DOHH2 (cell line): Measurements from ENCODE around the gene SLC22A16.

Experiments
- H3F3A ChIP-seq: fragments of 200-600 bp; sonication (generic), shearing (Covaris generic); 2 replicates; pipeline ENCODE4 v1.6.0; 2016; ENCODE audit warnings: antibody characterized with exemption, mild to moderate bottlenecking; ENCODE audit not compliant: control insufficient read depth, insufficient read depth
- H3K27ac ChIP-seq: fragments of 200-600 bp; sonication (generic); 2 replicates; pipeline ENCODE4 v1.5.1; 2014; ENCODE audit warnings: low read depth, mild to moderate bottlenecking, low read length, moderate library complexity
- H3K27me3 ChIP-seq: fragments of 200-600 bp; sonication (generic); 2 replicates; pipeline ENCODE4 v1.6.1; 2014; ENCODE audit warnings: mild to moderate bottlenecking, low read length, mixed read lengths; ENCODE audit not compliant: control insufficient read depth
- H3K36me3 ChIP-seq: fragments of 200-600 bp; sonication (generic); 2 replicates; pipeline ENCODE4 v1.6.1; 2014; ENCODE audit warnings: mild to moderate bottlenecking, low read length, moderate library complexity, mixed read lengths; ENCODE audit not compliant: control insufficient read depth
- H3K4me1 ChIP-seq: fragments of 200-600 bp; sonication (generic); 2 replicates; pipeline ENCODE4 v1.6.1; 2014; ENCODE audit warnings: mild to moderate bottlenecking, low read length, mixed read lengths; ENCODE audit not compliant: control insufficient read depth
- H3K4me2 ChIP-seq: fragments of 200-600 bp; sonication (generic); 2 replicates; pipeline ENCODE4 v1.6.0; 2014; ENCODE audit warnings: mild to moderate bottlenecking, low read length, moderate library complexity
- H3K4me3 ChIP-seq: fragments of 200-600 bp; sonication (generic); 2 replicates; pipeline ENCODE4 v1.5.1; 2014; ENCODE audit warnings: mild to moderate bottlenecking, low read length, mixed read lengths
- H3K79me2 ChIP-seq: fragments of 200-600 bp; sonication (generic); 2 replicates; pipeline ENCODE4 v1.6.1; 2014; ENCODE audit warnings: mild to moderate bottlenecking, low read length, mixed read lengths; ENCODE audit not compliant: control insufficient read depth
- H3K9me2 ChIP-seq: fragments of 200-600 bp; sonication (generic); replicated peaks from 2 replicates; pipeline ENCODE4 v1.6.1; 2014; ENCODE audit warnings: mild to moderate bottlenecking, low read length, mixed read lengths; ENCODE audit not compliant: control insufficient read depth
- H3K9me3 ChIP-seq: fragments of 200-600 bp; sonication (generic); 2 replicates; pipeline ENCODE4 v1.6.1; 2014; ENCODE audit warnings: antibody characterized with exemption, low read length, mixed read lengths; ENCODE audit not compliant: control insufficient read depth, insufficient read depth
- H4K20me1 ChIP-seq: fragments of 200-600 bp; sonication (generic); 2 replicates; pipeline ENCODE4 v1.6.0; 2014; ENCODE audit warnings: low read depth, mild to moderate bottlenecking, antibody characterized with exemption, low read length, moderate library complexity; ENCODE audit not compliant: control insufficient read depth, insufficient read depth
- CTCF ChIP-seq: fragments of 200-600 bp; sonication (generic); IDR thresholded peaks from one replicate; pipeline ENCODE4 v1.5.1; 2014; ENCODE audit warnings: antibody characterized with exemption, mild to moderate bottlenecking, low read depth, low read length; ENCODE audit not compliant: poor library complexity, severe bottlenecking
- EZH2phosphoT487 ChIP-seq: fragments of 200-600 bp; sonication (generic); IDR thresholded peaks from 2 replicates; pipeline ENCODE4 v1.6.1; 2017; ENCODE audit warnings: borderline replicate concordance, mild to moderate bottlenecking, antibody characterized with exemption, low read length, moderate library complexity, mixed read lengths

SLC22A16 gene

GRCh38 chr6:110492584-110492983 lies 16.2 kb upstream of the SLC22A16 start:
- Histone ChIP-seq H3K9me3 (no peaks in the 10 kb centered on the region), H3K9me2 (no peaks in the 10 kb centered on the region), H3F3A (no peaks in the 10 kb centered on the region), H3K27ac (no peak overlapping the region), H3K4me3 (no peak overlapping the region), H3K27me3 (peaks cover 12% of the 10 kb centered on the region), H4K20me1 (no peaks in the 10 kb centered on the region), H3K79me2 (no peaks in the 10 kb centered on the region), H3K4me2 (no peak overlapping the region), H3K4me1 (no peaks in the 10 kb centered on the region), H3K36me3 (no peaks in the 10 kb centered on the region)
- TF ChIP-seq CTCF: no peak
- TF ChIP-seq EZH2phosphoT487: no peak

DNA sequence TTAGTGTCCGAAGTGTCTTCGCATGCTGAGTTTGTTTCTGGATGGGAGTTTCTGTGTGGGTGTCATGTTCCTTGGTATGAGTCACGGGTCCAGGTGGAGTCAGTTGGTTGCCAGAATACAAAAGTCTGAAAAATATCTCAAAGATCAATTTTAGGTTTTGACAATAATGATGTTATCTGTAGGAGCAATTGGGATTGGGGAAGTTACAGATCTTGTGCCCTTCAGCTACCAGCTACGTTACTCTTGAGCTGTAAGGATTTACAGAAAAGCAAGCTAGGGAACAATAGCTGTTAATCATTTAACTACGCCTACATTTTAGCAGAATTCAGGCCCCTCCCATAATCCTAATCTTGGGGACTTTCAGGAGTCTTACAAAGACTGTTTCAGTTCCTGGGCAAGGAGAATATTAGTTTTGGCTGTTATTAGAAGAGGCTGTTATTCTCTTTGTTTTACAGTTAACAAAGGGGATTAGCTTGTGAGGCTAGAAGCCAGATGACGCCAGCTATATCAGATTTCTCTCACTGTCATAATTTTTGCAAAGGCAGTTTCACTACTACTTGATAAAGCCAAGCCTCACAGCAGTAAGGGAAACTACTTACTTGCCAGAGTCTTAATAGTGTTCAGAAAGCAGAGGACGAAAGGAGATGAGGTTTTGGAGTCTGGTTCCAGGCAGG lies 15.4 kb upstream of the SLC22A16 start:
- H3K27ac ChIP-seq: no peak overlapping the region
- no peak overlapping the region for H3K4me3 ChIP-seq
- H3K9me2 ChIP-seq: no peaks in the 10 kb centered on the region
- no peaks in the 10 kb centered on the region for H3K36me3 ChIP-seq
- H3K4me1 ChIP-seq: no peaks in the 10 kb centered on the region
- no peaks in the 10 kb centered on the region for H3K9me3 ChIP-seq
- no peaks in the 10 kb centered on the region for H3K79me2 ChIP-seq
- H3K4me2 ChIP-seq: no peak overlapping the region
- no peaks in the 10 kb centered on the region for H3F3A ChIP-seq
- no peaks in the 10 kb centered on the region for H4K20me1 ChIP-seq
- H3K27me3 ChIP-seq: peaks cover 12% of the 10 kb centered on the region
- no peak for TF ChIP-seq CTCF

DNA sequence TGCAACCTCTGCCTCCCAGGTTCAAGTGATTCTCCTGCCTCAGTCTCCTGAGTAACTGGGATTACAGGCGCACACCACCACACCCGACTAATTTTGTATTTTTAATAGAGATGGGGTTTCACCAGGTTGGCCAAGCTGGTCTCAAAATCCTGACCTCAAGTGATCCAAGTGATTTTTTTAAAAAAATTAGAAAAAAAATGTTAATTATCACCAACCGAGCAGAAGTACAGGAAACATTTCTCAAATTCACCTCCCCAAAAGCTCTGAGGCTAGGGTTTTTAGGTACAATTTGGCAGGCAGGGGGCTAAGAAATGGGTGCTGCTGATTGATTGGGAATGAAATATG lies 14.9 kb upstream of the SLC22A16 start:
- H3K9me3 ChIP-seq: no peaks in the 10 kb centered on the region
- no peaks in the 10 kb centered on the region for H4K20me1 ChIP-seq
- no peaks in the 10 kb centered on the region for H3F3A ChIP-seq
- no peak overlapping the region for H3K27ac ChIP-seq
- H3K4me3 ChIP-seq: no peak overlapping the region
- no peaks in the 10 kb centered on the region for H3K9me2 ChIP-seq
- TF ChIP-seq EZH2phosphoT487: no peak
- TF ChIP-seq CTCF: no peak
- H3K4me1 ChIP-seq: no peaks in the 10 kb centered on the region
- H3K36me3 ChIP-seq: no peaks in the 10 kb centered on the region
- no peaks in the 10 kb centered on the region for H3K79me2 ChIP-seq
- no peak overlapping the region for H3K4me2 ChIP-seq
- peaks cover 12% of the 10 kb centered on the region for H3K27me3 ChIP-seq
